HG02970 (cell line): Measurements from ENCODE around the gene UPF2.

Experiments
- ATAC-seq: cut with Tn5 transposase; IDR thresholded peaks from one replicate; pipeline ENCODE4 v1.9.1; 2021; ENCODE audit warnings: mild to moderate bottlenecking, moderate library complexity, moderate number of reproducible peaks; ENCODE audit not compliant: unreplicated experiment, low FRiP score

Gene UPF2

DNA sequence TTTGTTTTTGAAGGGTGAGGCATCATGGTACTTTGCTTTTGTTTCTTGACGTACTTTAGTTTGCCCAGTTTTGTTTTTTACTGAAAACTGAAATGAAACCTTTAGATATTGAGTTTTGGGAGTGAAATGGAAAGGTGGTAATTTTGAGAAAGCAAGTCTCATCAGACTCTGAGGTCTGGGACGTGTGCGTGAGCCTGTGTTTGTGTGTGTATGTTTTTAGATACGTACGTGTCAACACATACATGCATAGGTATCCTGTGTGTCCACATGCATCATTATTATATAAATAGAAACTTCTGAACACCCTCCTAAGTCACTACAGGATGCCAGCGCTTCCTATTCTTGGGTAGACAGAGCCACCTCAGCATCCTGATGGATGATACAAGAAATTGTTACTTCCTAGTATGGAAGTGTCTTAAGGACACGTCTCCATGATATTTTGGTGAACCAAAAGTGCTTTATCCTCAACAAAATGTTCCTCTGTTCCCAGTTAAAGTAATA lies 171.7 kb downstream of the UPF2 start:
- no peak for ATAC-seq

DNA sequence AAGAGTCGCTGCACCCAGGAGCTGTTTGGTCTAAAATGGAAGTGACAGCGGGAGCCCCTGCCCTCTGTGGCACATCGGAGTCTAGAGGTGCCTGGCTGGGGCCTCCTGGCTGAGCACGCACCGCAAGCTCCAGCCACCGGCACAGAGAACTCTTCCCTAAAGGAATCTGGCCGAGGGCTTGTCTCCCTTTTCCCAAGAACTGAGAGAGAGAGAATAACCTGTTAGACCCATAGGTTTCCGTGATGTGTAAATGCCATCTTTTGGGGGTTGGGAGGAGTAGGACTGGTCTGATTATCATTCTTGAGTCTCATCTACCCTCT lies 172.2 kb downstream of the UPF2 start:
- no peak for ATAC-seq
